ENCODE data around the gene GTF3C4. TPM values are rescaled to one million over a fixed set of nuclear protein-coding genes. Genes with fewer than 3 reads are reported as not detected.

The GTF3C4 gene
- total and polyA plus RNA-seq, 10 of the 15 experiments (the other 5 are each of a cell fraction or from before 2014, with no cell fraction given), result 3.2 to 18.9 (median 8.2) TPM

DNA sequence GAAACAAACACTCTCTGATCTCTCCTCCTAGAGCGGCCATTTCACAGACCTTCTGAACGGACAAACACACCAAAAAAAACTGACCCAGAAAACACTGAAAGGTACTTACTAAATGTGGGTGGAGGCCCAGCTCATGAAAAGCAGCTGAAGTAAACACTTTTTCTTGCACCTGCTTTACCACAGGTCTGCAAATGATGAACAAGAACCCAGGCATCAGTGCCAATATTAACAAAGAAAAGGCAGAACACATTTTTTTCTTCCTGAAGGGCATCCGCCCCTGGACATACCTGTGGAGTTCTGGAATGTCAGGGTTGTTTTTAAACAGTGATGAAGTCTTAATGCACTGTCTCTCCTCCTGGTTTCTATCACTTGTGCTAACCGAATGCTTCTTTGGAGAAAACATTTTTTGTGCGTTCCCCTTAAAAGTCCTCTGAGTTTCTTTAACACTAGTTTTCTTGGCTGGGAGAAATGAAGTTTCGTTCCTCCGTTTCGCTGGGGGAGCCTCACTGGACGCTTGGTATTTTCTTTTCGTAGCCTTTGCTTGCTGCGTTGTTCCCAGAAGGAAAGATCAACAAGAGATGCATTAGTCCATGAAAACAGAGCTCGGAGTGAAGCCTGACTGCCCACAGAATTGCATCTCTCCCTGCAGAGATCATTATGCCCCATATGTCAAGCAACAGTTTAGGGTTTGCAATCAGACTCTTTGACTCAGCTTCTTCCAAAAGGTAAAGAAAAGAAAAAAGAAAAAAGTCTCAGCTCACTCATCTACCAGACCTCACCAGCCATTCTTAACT is 7.9 kb upstream of the GTF3C4 start (continued):
- TF ChIP-seq, protein P1, sequence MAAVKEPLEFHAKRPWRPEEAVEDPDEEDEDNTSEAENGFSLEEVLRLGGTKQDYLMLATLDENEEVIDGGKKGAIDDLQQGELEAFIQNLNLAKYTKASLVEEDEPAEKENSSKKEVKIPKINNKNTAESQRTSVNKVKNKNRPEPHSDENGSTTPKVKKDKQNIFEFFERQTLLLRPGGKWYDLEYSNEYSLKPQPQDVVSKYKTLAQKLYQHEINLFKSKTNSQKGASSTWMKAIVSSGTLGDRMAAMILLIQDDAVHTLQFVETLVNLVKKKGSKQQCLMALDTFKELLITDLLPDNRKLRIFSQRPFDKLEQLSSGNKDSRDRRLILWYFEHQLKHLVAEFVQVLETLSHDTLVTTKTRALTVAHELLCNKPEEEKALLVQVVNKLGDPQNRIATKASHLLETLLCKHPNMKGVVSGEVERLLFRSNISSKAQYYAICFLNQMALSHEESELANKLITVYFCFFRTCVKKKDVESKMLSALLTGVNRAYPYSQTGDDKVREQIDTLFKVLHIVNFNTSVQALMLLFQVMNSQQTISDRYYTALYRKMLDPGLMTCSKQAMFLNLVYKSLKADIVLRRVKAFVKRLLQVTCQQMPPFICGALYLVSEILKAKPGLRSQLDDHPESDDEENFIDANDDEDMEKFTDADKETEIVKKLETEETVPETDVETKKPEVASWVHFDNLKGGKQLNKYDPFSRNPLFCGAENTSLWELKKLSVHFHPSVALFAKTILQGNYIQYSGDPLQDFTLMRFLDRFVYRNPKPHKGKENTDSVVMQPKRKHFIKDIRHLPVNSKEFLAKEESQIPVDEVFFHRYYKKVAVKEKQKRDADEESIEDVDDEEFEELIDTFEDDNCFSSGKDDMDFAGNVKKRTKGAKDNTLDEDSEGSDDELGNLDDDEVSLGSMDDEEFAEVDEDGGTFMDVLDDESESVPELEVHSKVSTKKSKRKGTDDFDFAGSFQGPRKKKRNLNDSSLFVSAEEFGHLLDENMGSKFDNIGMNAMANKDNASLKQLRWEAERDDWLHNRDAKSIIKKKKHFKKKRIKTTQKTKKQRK (IDR thresholded peaks at IDR 0.05; ENCODE audit: low read depth, low read length), result no peak
- TF ChIP-seq PAX8 (IDR thresholded peaks at IDR 0.05), result no peak

DNA sequence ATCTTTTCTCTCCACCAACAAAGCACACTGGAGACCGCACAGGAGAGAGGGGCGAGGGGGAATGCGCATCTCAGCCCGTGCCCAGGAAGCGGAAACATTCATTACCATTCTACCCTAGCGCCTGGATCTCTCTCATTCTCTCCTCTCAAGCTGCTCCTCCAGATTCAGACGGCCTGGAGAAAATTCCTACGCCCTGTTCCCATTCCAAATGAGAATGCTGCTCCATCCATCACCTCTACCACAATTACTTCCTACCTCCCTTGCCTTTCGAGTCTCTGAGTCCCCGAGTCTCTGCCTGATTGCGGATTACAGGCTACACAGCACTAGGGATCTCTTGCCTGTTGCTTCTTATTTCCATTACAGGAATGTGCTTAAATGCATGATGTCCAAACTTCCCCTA is 7.1 kb upstream of the GTF3C4 start:
- no TSS peak for BruUV-seq (replicated peaks)
- no peak overlapping the region for H3K4me3 ChIP-seq
- SMC1A ChIA-PET (ENCODE audit: uncharacterized antibody, unreplicated experiment), result interaction anchor here (1.3 kb wide), 1 partner anchor 9 kb away, joined by 4 read pairs; no protein-coding TSS in a partner anchor
- no peaks in the 10 kb centered on the region for H3K27me3 ChIP-seq (replicated peaks in 1 of 2; ENCODE audit: control insufficient read depth in 2 of 2, insufficient read depth in 2 of 2, low read length in 1 of 2)
- RAD21 ChIA-PET (ENCODE audit: unreplicated experiment), result no interaction called here
- no peak overlapping the region for H3K4me2 ChIP-seq (ENCODE audit: control insufficient read depth, insufficient read depth)
- H3K9ac ChIP-seq (ENCODE audit: control insufficient read depth, insufficient read depth, low read length), result no peak overlapping the region
- H3K4me1 ChIP-seq (ENCODE audit: control insufficient read depth, insufficient read depth, low read length), result no peaks in the 10 kb centered on the region
- in situ Hi-C loops (cut with MboI) (no loop called here), intact Hi-C loops (cut with micrococcal nuclease; ENCODE audit: unreplicated experiment) (no loop called here)
- H3K79me2 ChIP-seq (ENCODE audit: control insufficient read depth, insufficient read depth, low read length), result peaks cover 31% of the 10 kb centered on the region
- H3K27ac ChIP-seq (ENCODE audit: control insufficient read depth, insufficient read depth), result no peak overlapping the region
- FAIRE-seq (no peak), DNase-seq (ENCODE audit: low read depth, low spot score) (no peak), ATAC-seq (no peak)
- WGBS (ENCODE audit: insufficient coverage, insufficient replicate concordance, low lambda C conversion rate, missing lambda C conversion rate), result 80% methylated on average over 11 of the region's 11 CpGs
- H3K9me3 ChIP-seq (replicated peaks; ENCODE audit: control insufficient read depth, insufficient read depth, low read length), result no peaks in the 10 kb centered on the region
- CTCF ChIA-PET, result no interaction called here
- no peaks in the 10 kb centered on the region for H4K20me1 ChIP-seq (ENCODE audit: control insufficient read depth, insufficient read depth)
- no peak overlapping the region for H2AFZ ChIP-seq (ENCODE audit: control insufficient read depth, low read depth, low read length)
- POLR2A ChIA-PET, result interaction anchor here (1.1 kb wide), 1 partner anchor 11 kb away, joined by 3 read pairs; no protein-coding TSS in a partner anchor
- TF ChIP-seq, protein P2, sequence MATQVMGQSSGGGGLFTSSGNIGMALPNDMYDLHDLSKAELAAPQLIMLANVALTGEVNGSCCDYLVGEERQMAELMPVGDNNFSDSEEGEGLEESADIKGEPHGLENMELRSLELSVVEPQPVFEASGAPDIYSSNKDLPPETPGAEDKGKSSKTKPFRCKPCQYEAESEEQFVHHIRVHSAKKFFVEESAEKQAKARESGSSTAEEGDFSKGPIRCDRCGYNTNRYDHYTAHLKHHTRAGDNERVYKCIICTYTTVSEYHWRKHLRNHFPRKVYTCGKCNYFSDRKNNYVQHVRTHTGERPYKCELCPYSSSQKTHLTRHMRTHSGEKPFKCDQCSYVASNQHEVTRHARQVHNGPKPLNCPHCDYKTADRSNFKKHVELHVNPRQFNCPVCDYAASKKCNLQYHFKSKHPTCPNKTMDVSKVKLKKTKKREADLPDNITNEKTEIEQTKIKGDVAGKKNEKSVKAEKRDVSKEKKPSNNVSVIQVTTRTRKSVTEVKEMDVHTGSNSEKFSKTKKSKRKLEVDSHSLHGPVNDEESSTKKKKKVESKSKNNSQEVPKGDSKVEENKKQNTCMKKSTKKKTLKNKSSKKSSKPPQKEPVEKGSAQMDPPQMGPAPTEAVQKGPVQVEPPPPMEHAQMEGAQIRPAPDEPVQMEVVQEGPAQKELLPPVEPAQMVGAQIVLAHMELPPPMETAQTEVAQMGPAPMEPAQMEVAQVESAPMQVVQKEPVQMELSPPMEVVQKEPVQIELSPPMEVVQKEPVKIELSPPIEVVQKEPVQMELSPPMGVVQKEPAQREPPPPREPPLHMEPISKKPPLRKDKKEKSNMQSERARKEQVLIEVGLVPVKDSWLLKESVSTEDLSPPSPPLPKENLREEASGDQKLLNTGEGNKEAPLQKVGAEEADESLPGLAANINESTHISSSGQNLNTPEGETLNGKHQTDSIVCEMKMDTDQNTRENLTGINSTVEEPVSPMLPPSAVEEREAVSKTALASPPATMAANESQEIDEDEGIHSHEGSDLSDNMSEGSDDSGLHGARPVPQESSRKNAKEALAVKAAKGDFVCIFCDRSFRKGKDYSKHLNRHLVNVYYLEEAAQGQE (IDR thresholded peaks at IDR 0.05; ENCODE audit: low read depth, low read length), result no peak
- H3K36me3 ChIP-seq (ENCODE audit: control insufficient read depth in 2 of 2, insufficient read depth in 2 of 2, low read length in 1 of 2), result peaks cover 4 to 26% of the 10 kb centered on the region in 2 experiments; a peak in 3 of 4 replicates
